Hepatocyte (in vitro differentiated cells): ENCODE data around the gene TSPAN31.

Source experiments
- CTCF ChIP-seq: fragments of 200-600 bp; sonication (generic); IDR thresholded peaks from 2 replicates; pipeline ENCODE4 v1.5.1; 2016; ENCODE audit warnings: antibody characterized with exemption, mild to moderate bottlenecking; ENCODE audit not compliant: poor library complexity
- EZH2 ChIP-seq: fragments of 200-600 bp; sonication (generic); IDR thresholded peaks from 2 replicates; pipeline ENCODE4 v1.6.1; 2016; ENCODE audit warnings: antibody characterized with exemption, mild to moderate bottlenecking, borderline replicate concordance
- EZH2phosphoT487 ChIP-seq: fragments of 200-600 bp; sonication (generic); IDR thresholded peaks from one replicate; pipeline ENCODE4 v1.6.1; 2018; ENCODE audit warnings: antibody characterized with exemption, mild to moderate bottlenecking, low read depth, moderate library complexity; ENCODE audit not compliant: unreplicated experiment, severe bottlenecking

GRCh38 chr12:57753756-57754337 lies 9.0 kb downstream of the TSPAN31 start:
- no peak for TF ChIP-seq CTCF
- TF ChIP-seq EZH2phosphoT487, result no peak
- TF ChIP-seq EZH2, result no peak
